GM18868 (cell line): ENCODE results near the gene SULT1C2.

Source experiments
- ATAC-seq: cut with Tn5 transposase; IDR thresholded peaks from one replicate; pipeline ENCODE4 v1.9.1; 2021; ENCODE audit warnings: mild to moderate bottlenecking, moderate library complexity; ENCODE audit not compliant: unreplicated experiment

SULT1C2 gene

DNA sequence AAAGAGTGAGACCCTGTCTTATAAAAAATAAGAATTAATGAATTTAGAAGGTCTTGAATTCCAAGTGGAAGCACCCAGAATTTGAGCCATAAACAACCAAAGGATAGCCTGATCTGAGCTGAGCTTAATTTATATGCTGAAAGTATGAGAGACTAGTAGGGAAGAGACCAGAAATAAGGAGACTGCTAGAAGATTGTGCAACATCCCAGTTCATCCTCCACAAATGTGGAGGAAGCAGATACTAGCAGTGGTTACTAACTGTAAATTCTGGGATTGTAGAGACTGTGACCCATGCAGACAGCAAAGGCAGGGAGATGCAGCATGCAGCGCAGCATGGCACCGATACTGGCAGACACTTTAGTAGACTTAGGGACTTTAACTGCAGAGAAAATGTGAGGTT lies 1.5 kb upstream of the SULT1C2 start:
- ATAC-seq, result no peak

- ATAC-seq, result no peak
Observed at GRCh38 chr2:108293850-108294249, 5.2 kb downstream of the SULT1C2 start.

- ATAC-seq, result no peak
Observed at GRCh38 chr2:108297436-108298141, 8.9 kb downstream of the SULT1C2 start.

DNA sequence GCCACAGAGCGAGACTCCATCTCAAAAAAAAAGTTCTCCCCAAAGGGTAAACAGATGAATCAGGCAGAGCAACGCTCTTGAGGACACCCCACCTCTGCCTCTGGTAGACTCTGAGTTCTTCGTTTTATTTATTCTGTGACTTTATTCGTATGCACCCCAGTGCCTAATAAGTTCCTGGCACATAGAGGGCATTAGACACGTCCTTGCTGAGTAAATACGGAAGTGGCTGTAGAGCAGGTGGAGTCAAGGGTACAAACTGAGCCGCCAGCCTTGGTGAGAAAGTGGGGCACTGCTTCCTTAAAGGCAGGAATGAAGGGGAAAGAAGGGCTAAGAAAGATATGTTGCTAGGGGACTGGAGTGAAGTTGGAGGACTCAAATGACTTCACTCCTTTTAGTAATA lies 12.9 kb downstream of the SULT1C2 start:
- no peak for ATAC-seq

- peak; percentile 81 for ATAC-seq
Observed at GRCh38 chr2:108304975-108305374, 16.3 kb downstream of the SULT1C2 start.

DNA sequence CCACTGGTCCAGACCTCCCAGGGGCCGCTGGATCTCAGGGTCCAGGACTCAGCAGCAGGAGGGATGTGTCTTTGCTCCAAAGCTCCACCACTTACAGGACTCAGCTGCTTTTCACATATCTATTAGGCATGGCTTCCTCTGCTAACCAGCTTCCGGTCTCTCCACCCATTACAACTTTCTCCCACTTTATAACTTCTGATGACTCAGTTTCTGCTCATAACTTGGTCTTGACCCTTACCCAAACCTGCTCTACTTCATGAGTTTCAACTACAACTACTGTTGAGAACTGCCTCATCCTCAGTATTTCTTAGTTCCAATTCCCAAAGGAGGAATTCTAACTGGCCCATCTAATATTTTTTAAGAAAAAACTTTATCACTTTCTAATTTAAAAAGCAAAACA lies 17.2 kb downstream of the SULT1C2 start:
- ATAC-seq, result no peak

DNA sequence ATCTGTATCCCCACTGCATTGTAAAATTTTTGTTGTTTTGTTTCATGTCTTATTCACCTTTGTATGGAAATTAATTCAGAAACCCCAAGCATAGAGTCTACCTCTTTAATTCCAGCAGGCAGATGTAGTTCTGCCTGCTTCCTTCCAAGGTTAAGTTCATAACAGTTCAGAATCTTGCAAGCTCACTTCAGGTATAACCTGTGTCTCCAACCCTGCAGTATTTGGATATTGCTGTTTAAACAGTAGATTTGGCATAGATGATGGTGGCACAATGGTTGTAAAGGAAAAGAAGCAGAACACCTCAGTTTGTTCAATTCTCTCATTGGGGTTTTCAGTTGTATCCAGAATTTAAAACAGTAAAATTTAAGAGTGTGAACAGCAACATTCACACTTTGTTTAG lies 21.2 kb downstream of the SULT1C2 start:
- no peak for ATAC-seq

- no peak for ATAC-seq
Observed at GRCh38 chr2:108314586-108315296, 26.0 kb downstream of the SULT1C2 start.

DNA sequence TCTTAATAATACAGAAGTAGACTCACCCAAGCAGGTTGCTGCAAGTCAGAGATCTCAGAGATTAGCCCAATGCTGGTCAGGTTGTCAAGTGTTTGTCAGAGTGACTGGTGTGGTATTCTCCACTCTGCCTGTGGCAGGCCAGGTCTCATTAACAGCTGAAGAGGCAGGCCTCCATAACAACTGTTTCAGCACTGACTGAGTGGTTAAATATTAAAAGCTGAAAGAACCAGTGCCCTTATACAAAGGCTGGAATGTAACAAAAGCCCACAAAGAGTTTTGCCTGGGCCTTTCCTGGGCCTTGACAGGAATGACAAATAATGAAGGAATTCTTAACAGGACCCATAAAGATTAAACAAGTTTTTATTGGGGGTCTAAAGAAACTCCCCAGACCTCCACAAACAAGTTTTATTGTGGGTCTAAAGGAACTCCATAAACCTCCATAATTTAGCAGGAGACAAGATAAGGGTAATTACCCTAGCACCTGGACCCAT lies 26.8 kb downstream of the SULT1C2 start:
- no peak for ATAC-seq

GRCh38 chr2:108316033-108316432 lies 27.3 kb downstream of the SULT1C2 start:
- ATAC-seq, result no peak

DNA sequence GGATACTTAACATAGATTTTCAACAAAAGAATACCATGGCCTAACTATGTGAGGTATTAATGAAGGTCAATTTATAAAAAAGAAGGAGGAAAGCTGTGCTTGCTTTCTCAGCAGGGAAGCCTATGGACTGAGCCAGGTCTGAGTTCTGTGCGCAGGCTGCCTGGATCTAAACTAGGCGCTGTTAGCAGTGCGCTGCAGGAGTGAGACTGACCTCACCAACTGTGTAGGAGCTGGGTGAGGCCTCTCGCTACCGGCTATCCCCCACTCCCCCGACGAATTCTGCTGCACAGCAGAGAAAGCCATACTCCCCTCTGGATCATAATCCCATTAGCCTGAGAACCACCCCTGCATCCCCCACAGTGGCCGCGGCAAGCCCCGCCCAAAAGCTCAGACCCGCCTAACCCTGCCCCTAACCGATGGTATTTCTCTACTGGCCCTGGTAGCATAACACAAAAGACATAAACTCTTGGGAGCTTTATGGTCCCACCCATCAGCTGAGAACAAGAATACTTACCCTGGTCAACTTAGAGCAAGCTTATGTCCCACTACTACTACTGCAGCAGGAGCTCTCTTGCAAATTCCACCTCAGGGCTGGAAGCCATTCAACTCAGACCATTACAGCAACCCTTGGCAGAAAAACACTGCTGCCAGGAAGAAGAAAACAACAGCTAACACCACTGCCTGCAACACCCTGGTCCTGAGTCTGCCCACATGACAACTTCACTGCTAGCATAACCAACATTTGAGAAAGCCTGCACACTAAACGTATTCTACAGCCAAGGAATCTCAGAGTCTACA lies 28.0 kb downstream of the SULT1C2 start:
- no peak for ATAC-seq

- ATAC-seq, result no peak
Observed at GRCh38 chr2:108320326-108320922, 31.7 kb downstream of the SULT1C2 start.

GRCh38 chr2:108323619-108324018 lies 34.9 kb downstream of the SULT1C2 start:
- no peak for ATAC-seq

- no peak for ATAC-seq
Observed at GRCh38 chr2:108324531-108325255, 36.0 kb downstream of the SULT1C2 start.

GRCh38 chr2:108325756-108326155 lies 37.1 kb downstream of the SULT1C2 start:
- ATAC-seq, result no peak

DNA sequence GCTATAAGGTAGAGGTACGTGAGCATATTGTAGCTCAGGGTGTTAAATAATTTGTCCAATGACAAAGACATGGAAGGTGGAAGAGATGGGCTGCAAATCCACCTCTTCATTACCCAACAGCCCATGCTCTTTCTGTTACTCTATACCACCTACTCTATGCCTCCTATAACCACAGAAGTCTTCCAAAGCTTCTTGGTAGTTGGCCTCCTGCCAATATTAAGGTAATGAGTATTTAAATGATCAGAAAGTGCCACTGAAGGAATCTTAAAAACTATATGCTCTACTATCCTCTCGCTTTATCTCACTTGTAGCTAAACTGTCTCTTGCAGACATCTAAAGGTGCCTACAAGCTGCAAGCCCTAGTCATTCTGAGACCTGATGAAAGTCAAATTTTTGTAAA lies 41.1 kb downstream of the SULT1C2 start:
- no peak for ATAC-seq

- ATAC-seq, result no peak
Observed at GRCh38 chr2:108330979-108331378, 42.3 kb downstream of the SULT1C2 start.

DNA sequence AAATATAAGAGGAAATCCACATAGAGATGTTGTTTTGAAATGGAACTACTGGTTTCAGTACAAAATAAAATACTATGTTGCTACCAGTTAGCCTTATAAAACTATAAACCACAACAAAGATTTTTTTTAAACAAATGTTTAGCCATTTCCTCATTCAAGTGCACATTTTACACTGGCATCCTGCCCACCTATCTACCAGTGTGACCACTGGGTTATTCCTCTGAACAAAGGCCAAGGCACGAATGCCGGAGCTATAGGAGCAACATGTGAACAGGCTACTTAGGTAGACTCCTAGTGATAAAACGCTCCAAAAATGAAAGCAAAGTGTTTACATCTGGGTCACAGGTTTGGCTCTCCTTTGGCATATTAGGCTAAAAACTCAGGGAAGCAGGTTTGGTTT lies 57.3 kb downstream of the SULT1C2 start:
- no peak for ATAC-seq

DNA sequence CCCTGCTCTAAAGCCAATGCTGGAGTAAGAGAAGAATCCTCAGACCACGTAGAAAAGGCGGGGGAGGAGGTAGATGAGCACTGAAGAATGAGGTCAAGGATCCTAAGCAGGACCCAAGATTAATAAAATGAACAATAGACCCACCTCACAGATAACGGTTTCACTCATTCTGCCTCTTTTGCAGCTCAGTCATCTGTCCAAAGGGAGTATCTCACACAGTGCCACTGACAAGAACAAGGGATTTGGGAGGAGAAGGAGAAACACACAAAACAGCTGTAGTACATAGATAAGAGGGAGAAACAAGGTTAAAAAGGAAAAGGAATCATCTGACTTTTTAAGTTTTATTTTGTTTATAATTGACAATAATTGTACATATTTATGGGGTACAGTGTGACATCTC lies 58.1 kb downstream of the SULT1C2 start:
- ATAC-seq, result no peak

GRCh38 chr2:108347786-108348185 lies 59.1 kb downstream of the SULT1C2 start:
- no peak for ATAC-seq
